Measurements from ENCODE around the gene NRXN3. TPM values are rescaled to one million over a fixed set of nuclear protein-coding genes. Genes with fewer than 3 reads are reported as not detected.
"Not testable (repeated sequence)": the region's sequence is repeated elsewhere in the genome, so short reads cannot be mapped to it uniquely, and the experiment has no call there.

The NRXN3 gene
- polyA plus RNA-seq, 1 donor = 0.58 TPM

DNA sequence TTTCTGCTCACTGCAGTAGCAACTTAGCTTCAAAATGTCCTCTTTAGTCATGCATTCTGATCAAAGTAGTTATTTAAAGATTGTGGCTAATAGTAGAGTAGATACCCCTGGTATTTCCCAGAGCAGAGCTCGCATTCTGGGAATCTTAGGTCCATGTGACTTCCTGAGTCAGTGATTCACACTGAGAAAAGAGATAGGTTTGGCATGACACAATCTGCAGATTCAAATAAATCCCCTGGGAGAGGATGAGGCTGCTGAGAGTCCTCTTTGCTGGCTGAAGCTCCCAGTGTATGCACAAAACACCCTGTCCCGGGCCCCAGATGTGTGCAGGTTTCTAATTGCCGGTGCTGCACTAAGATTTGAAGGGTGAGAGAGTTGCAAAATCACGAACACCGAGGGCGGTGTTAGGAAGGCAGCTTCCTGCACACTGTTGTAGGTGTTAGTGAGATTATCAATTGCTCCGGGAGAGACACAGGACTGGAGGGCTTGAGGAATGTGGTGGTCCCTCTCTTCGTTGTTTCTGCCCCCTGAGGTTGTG is 233.2 kb downstream of the NRXN3 start:
- DNase-seq (ENCODE audit: low read depth) = no peak

DNA sequence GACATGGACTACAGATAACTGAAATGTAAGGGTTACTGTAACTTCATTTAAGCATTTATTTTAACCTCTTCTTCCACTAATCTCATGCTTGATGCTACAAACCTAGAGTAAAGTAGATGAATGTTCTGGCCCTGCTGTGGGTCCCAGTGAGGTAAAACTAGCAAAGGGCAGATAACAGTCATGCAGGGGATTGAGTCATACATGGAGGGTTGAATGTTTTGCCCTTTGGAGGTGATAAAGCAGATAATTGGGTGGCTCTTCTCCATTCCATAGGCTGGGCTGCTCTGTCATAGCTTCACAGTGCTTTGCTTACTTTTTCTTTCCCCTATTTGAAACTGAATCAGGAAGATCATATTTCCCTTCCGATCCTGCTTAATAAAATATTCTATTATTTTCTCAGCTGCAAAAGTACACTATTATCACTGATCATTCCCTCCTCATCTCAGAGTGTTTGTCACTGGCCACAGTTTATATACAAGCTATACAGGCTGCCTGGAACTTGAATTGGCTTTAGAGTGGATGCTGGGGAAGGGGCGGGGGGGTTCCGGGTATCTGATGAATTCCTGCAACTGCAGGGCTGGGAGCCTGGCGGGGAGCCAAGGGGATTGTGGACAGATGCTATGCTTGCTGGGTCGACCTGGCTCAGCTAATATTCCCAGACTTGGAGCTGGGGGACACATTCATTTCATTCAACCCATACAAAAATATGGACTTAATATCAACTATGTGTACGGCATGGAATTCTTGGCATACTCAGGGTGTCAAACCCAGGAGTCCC is 235.1 kb downstream of the NRXN3 start:
- no peak for DNase-seq (ENCODE audit: low read depth)

DNA sequence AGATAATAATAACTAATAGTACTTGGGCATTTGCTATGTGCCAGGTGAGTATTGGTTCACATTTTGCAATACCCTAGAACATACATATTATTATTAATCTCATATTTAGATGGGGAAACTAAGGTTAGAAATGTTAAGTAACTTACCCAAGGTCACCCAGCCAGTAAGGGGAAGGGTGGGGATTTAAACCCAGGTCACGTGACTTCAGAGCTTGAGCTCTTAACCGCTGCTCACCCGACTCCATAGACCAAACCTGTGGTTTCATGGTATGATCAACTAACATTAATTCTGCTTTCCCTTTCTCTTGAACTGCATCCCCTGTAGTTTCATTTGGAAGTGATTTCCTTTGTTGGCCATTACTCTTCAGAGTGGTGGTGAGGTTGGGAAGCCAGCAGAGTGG is 242.3 kb downstream of the NRXN3 start:
- DNase-seq (ENCODE audit: low read depth) = no peak

DNA sequence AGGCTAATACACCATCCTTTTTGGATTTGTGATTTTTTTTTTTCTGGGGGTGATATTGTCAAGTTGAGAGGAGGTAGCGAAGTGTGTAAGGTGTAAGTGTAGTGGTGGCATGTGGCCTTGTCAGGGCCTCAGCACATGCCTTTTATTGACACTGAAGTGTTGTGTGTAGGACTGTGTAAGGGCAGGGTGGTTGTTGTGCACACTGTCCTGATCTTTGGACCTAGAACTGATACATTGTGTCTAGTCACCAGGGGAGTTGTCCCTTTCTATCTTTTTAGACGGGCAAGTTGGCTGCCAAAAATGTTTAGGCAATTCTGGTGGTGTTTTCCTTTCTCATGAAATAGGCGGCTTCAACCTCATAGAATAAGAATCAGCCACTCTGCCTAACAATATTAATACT is 244.0 kb downstream of the NRXN3 start:
- DNase-seq (ENCODE audit: low read depth) = no peak

DNA sequence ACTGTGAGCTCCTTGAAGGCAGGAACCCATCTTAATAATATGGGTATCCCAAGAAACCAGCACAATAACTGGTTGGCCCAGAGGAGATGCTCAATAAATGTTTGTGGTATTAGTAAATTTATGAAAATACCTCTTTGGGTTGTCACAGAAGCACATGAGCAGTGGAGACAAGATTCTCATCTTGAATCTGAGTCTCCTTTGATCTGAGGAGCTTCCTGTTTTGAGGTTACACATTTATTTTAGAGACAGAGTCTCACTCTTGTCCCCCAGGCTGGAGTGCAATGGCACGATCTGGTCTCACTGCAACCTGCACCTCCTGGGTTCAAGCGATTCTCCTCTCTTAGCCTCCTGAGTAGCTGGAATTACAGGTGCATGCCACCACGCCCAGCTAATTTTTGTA is 247.4 kb downstream of the NRXN3 start:
- no peak for DNase-seq (ENCODE audit: low read depth)

DNA sequence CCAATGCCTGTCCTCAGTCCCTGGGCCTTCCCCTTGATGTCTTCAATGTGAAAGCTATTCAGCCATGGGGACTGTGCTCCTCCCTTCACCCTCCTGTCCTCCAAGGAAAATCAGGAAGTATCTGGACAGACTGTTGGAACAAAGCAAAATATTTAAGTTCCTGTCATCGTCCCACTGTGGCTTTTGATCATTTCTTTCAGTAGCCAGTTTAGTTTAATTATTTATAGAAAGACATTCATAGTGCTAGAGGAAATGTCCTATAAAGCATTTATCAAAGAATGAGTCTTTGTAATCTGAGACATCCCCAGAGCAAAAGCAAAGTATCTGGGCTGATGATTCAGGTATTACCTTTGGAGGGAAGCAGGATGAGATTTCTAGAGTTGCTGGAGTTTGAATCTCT is 254.1 kb downstream of the NRXN3 start:
- no peak for DNase-seq (ENCODE audit: low read depth)

DNA sequence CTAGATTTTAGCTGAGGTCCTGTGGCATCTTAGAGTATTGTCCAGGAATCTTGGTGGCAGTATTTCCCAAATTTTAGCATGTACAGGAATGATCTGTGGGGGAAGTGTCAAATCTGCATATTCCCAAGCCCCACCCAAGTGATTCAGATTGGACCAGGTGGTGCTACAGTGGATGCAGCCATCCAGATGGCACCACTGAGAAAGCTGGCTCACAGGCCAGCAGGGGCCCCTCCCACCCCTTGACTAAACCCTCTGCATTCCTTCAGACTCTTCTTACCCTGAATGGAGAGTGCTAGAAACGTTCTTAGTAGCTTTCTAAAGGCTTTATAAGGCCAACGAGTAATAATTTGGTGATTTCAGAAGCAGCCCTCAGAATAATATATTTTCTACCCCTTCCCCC is 255.2 kb downstream of the NRXN3 start:
- DNase-seq (ENCODE audit: low read depth) = no peak

DNA sequence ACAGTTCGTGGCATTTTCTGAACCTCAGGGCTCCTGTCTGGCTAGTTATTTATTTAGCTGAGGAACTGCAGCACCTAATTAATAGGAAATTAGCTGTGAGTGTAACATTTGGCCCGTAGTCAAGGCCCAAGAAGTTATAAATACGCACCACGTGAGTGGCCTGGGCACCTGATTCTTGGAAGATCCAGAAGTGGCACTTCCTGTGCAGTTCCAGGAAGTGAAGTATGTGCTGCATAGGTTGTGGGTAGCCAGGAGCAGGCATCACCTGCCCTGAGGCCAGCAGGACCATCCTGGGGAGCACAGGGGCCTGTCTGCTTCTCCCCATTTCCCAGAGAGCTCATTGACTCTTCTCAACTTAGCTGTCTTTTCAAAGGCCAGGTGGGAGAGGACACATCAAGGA is 255.6 kb downstream of the NRXN3 start:
- no peak for DNase-seq (ENCODE audit: low read depth)

DNA sequence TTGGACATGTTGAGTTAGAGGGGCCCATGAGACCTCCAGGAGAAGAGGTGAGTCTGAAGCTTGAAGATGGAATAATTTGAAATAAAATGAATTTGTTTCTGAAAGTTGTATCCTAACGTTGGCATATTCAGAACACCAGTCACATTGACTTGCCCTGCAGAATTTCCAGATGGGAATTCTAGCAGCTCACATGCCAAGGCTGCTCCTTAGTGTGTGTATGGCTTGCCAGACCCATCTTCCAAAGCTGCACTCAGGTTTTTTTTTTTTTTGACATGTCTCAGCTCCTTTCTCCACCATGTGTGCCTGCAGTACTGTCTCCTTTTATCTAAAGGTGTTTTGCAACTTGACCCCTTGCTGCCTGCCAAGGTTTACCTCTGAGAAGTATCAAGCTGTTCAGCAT is 261.9 kb downstream of the NRXN3 start:
- DNase-seq (ENCODE audit: low read depth) = no peak

DNA sequence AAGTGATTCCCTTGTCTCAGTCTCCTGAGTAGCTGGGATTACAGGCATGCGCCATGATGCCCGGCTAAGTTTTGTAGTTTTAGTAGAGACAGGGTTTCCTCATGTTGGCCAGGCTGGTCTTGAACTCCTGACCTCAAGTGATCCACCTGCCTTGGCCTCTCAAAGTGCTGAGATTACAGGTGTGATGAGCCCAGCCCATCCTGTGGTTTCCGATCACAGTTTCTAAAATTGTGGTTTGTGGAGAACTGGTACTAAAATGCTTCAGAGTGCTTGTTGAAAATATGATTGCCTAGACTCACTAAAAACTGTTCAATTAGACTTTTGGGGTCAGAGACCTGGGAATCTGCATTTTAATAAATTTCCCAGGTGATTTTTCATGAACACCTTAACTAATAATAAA is 267.3 kb downstream of the NRXN3 start:
- not testable (repeated sequence) for DNase-seq (ENCODE audit: low read depth)

DNA sequence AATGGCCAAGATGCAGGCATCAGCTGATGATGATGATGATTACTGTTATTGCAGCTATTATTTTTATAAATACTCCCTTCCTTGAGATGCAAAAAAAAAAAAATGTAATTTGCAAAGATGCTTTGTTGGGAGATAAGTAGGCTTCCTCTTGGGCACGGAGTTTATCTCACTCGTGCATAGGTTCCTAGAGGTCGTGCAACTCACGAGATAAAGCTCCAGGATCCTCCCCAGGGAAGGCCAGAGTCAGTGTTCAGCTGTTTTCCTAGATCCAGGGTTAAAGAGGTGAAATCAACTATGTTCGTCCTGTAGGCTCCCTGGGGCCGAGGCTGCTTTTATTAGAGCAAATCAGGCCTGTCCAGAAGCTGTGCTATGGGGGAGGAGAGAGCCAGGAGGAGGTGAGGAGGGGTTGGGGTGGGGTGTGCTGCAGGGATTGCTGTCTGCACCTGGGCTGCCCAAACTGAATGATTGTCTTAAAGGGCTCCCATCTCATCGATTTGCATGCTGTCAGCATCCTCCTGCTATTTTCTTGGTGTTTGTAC is 270.3 kb downstream of the NRXN3 start:
- no peak for DNase-seq (ENCODE audit: low read depth)

DNA sequence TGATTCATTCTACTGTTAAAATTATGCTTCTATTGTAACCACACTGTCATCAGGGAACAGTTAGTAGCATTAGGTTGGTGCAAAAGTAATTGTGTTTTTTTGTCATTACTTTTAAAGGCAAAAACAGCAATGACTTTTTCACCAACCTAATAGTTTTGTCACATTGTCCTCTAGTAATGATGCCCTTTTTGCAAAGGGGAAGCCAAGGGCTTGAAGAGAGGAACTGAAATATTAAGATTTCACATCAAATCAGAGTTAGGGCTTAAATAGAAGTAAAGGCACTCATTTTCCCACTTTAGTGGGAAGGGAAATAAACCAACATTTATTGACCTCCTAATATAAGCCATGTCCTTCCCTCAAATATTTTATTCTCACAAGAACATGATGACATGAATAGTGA is 273.7 kb downstream of the NRXN3 start:
- no peak for DNase-seq (ENCODE audit: low read depth)

DNA sequence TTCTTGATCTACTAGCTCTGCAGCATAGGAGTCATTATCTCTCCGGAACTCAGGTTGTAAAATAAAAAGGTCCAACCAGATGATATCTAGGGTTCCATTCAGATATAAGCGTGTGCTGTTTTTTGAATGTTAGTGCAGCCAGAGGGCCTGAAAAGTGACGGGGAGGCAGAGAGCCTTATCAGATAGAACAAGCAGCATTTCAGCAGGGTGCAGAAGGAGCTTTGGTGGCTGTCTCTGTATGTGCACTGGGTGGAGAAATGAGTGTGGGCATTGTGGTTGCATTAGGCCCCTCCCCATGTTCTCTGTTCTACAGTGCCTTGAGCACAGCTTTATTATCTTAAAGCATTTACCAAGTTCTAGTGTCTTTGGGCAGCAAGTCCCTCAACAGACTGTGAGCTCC is 275.1 kb downstream of the NRXN3 start:
- DNase-seq (ENCODE audit: low read depth) = no peak

DNA sequence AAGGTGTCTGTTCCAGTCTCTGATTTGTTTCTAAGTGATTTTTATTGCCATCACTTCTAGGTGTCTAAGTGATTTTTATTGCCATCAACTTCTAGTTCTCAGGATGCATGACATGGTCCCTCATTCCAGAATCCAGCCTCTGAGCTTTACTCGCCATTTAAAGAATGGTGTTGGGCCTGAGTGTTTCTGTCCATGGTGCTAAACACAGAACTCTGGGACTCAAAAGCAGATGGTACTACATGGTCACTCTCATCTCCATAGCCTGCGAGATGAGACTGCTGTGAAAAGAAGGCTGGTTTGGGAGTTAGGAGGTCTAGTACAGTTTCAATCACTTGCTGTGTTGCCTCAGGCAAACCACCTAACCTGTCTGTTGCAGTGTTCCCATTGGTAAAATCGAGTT is 276.6 kb downstream of the NRXN3 start:
- no peak for DNase-seq (ENCODE audit: low read depth)

DNA sequence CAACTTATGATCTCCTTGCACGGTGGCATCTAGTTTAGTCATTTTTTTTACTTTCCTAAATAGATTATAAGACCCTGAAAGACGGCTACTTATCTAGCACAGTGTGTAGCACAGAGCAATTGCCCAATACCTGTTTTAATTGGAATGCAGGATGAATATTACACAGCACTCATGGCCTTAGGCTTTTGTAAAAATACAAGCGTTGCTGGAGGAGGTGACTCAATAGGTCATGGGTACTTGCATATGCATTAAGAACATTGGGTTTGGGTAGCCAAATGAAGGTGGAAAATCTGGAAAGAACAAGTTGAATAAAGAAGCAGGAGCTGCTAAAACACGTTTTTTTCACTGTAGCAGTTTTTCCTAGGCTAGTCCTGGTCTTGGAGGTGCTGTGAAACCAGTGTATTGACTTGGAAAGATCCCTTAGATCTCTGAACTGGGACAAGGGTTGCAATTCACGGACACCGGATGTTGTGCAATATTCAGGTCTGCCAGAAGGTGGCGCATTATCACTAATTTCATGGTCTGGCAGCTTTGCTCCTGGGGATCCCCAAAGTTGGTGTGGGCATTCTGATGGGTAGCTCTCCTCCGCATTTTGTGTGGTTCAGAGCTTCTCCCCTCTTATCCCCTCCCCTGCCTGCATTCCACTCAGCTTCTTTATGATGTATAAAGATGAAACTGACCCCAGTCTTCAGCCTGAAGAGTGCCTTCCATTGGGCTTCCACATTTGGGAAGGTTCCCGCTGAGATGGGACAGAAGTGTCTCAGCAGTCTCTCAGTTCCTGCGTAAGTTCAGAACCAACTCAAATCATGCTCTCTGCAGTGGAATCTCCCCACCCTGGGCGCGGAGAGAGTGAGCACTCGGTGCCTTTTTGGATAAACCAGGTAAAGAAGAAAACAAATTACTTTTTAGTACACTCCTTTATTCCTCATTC is 278.3 kb downstream of the NRXN3 start:
- DNase-seq (ENCODE audit: low read depth) = no peak

DNA sequence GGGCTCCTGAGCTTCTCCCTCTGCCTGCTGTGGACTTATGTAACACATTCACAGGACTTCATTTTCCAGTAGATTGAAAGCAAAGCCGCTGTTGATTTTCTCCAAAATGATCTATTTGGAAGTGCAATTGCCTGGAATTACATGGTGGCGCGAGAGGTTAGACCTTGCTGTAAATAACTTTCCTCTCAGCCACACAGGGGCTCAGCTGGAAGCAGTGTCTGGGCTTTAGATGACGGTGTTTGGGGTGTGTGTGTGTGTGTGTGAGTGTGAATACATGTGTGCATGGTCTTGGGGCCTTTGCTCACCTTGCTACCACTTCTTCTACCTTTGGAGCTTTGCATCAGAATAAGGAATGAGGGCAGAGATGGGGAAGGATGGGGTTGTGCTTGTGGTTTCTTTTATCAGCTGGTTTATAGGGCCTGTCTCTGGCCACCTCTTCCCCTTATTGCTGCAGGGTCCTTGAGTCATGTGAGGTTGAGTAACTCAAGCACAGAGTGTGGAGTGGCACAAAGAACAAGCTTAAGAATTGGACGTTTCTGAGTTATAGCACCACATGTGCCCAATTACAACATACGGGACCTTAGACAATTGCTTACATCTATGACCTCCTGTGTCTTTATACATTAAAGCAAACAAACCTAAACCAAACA is 280.6 kb downstream of the NRXN3 start:
- DNase-seq (ENCODE audit: low read depth) = no peak

DNA sequence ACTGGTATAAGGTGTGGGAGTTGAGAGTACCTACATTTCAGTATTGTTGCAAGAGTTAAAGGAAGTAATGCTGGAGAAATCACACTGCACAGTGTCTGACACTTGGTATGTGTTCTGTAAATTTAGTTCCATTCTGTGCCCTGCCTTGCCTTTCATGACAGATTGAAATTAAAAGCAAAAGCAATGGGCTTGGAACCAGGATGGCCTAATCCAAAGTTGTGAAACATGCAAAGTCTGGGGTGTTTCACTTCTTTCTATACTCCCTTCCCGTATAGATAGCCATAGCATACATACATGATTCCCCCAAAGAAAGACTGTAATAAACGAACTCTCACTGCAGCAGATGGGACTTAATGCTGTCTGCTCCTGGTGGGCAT is 281.1 kb downstream of the NRXN3 start:
- DNase-seq (ENCODE audit: low read depth) = no peak

DNA sequence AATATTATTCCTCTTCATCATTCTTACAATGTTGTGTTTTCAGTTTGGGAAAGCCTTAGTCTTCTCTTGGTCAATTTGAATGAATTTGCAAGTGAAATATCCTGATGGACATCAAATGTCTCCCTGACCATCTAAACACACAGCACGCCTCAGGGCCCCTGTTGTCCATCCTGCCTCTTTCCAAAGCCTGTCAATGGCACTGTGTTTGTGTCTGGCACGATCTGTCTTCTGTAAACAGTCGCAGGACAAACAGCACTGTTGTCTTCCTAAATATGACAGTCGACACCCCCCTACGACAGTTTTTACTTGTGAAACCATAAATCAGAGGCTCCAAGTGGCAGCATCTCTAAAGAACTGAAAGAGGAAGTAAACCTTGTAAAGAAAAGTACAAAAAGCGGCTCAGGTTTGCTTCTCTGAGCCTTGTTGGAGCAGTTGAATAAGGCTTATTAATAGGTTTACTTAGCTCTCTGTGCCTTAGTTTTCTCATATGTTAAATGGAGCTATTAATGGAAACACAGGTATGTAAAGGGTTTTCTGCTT is 285.8 kb downstream of the NRXN3 start:
- DNase-seq (ENCODE audit: low read depth) = no peak

DNA sequence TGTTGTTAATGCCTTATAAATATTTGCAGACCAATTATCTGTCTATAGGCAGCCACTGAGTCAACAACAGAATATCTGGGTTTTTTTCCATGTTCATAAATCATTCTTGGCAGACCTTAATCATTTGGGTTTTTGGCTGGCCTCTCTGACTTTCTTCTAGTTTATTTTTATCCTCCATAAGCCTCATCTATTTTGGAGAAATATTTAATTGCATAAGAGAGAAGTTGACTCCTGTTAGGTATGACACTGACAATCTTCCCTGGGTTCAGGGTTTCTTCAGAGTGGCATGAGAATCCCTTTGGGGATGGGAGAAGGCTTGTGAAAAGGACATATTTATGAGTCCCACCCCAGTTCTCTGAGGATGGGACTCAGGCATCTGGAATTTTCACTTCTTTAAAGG is 299.8 kb downstream of the NRXN3 start:
- DNase-seq (ENCODE audit: low read depth) = no peak

DNA sequence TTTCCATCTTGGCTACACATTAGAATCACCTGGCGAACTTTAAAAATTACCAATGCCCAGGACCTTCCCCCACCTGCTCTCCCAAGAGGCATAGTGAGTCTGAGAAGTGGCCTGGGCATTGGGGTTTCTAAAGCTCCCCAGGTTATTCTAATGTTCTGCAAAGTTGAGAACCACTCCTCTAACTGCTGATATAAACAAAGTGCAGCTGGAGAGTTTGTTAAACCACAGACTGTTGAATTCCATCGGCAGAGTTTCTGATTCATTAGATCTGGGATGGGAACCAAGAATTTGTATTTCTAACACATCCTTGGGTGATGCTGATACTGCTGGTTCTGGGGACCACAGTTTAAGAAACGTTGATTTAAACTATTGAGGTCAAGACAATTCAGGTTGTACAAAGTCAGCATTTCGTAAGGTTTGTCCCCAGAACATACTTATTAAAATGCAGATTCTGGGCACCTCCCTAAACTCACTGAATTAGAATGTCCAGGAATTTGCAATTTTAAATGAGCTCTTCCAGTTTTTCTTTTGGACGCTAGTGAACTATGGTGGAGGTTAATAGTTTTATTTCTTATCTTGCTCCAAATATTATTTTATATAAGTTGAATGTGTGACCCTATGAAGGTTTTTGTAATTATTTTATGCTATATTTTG is 309.1 kb downstream of the NRXN3 start:
- no peak for DNase-seq (ENCODE audit: low read depth)

DNA sequence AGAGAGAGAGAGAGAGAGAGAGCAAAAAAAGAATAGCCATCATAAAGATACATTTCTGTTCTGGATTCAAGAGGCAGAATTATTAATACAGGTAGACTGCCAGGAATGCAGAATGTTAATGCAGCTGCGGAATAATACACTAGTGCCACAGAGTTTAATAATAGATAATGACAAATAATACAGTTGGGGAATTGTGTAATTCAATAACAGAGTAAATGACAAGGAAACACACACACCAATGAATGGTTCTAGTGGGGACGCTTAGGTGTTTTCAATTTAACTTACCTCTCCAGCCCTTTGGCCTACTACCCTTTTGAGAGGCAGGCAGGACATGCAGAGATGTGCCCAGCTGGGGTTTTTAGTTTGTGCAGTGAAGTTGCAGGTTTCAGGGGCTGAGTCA is 313.9 kb downstream of the NRXN3 start:
- no peak for DNase-seq (ENCODE audit: low read depth)
